ENCODE data around the gene NGEF. TPM values are rescaled to one million over a fixed set of nuclear protein-coding genes. Genes with fewer than 3 reads are reported as not detected.

The NGEF gene
- total and polyA plus RNA-seq, 2 donors from 2014 or later, result 4.8 to 5.3 TPM

GRCh38 chr2:232937278-232937906 lies 75.7 kb downstream of the NGEF start:
- TF ChIP-seq CTCF (IDR thresholded peaks at IDR 0.05; ENCODE audit: borderline replicate concordance, extremely low read depth, insufficient read depth), result no peak
- intact Hi-C loops (cut with DNase I), result no loop called here
- H3K9me3 ChIP-seq (ENCODE audit: control insufficient read depth in 2 of 3, insufficient read depth in 1 of 3, low read length in 3 of 3), result peaks cover 0 to 5% (median 0%) of the 10 kb centered on the region in 3 donors
- no peak overlapping the region for H3K27ac ChIP-seq (ENCODE audit: low read depth in 2 of 2, low read length in 2 of 2)
- H3K4me3 ChIP-seq (ENCODE audit: low read length in 3 of 3), result no peak overlapping the region
- H3K27me3 ChIP-seq (ENCODE audit: control insufficient read depth, insufficient read depth, low read length), result no peaks in the 10 kb centered on the region
- FAIRE-seq, result no peak
- no peak overlapping the region for H3K9ac ChIP-seq (ENCODE audit: low read length in 3 of 3)
- H3K4me1 ChIP-seq (ENCODE audit: control insufficient read depth in 2 of 3, insufficient read depth in 2 of 3, low read depth in 1 of 3, low read length in 3 of 3), result peaks cover 0 to 4% (median 0%) of the 10 kb centered on the region in 3 donors
- H3K36me3 ChIP-seq (ENCODE audit: control insufficient read depth in 2 of 3, insufficient read depth in 3 of 3, low read length in 3 of 3), result no peaks in the 10 kb centered on the region
- peak in 2 of 5 donors; percentile 19 to 39 for DNase-seq

GRCh38 chr2:232931636-232932035 lies 81.4 kb downstream of the NGEF start:
- Histone ChIP-seq H3K9ac (ENCODE audit: low read length in 3 of 3) (no peak overlapping the region), H3K4me1 (ENCODE audit: control insufficient read depth in 2 of 3, insufficient read depth in 2 of 3, low read depth in 1 of 3, low read length in 3 of 3) (peaks cover 0 to 2% (median 0%) of the 10 kb centered on the region in 3 donors), H3K36me3 (ENCODE audit: control insufficient read depth in 2 of 3, insufficient read depth in 3 of 3, low read length in 3 of 3) (no peaks in the 10 kb centered on the region), H3K27ac (ENCODE audit: low read depth in 2 of 2, low read length in 2 of 2) (no peak overlapping the region), H3K4me3 (ENCODE audit: low read length in 3 of 3) (no peak overlapping the region), H3K27me3 (ENCODE audit: control insufficient read depth, insufficient read depth, low read length) (peaks cover 4% of the 10 kb centered on the region), H3K9me3 (ENCODE audit: control insufficient read depth in 2 of 3, insufficient read depth in 1 of 3, low read length in 3 of 3) (no peaks in the 10 kb centered on the region)
- no peak for FAIRE-seq
- intact Hi-C loops (cut with DNase I), result no loop called here
- no peak for TF ChIP-seq CTCF (IDR thresholded peaks at IDR 0.05; ENCODE audit: borderline replicate concordance, extremely low read depth, insufficient read depth)
- DNase-seq, result no peak

DNA sequence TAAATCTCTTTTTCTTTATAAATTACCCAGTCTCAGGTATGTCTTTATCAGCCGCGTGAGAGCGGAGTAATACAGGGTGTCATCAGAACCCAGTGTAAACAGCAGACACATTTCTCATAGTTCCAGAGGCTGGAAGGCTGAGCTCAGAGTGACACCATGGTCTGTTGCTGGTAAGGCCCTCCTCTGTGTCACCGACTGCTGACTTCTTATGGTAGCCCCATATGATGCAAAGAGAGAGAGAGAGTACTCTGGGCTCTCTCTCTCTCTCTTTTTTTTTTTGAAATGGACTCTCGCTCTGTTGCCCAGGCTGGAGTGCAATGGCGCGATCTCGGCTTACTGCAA lies 83.0 kb downstream of the NGEF start:
- H3K4me3 ChIP-seq (ENCODE audit: low read length in 3 of 3), result no peak overlapping the region
- FAIRE-seq (no peak), DNase-seq (no peak)
- H3K27me3 ChIP-seq (ENCODE audit: control insufficient read depth, insufficient read depth, low read length), result peaks cover 19% of the 10 kb centered on the region
- no peak for TF ChIP-seq CTCF (IDR thresholded peaks at IDR 0.05; ENCODE audit: borderline replicate concordance, extremely low read depth, insufficient read depth)
- peaks cover 0 to 2% (median 0%) of the 10 kb centered on the region in 3 donors for H3K4me1 ChIP-seq (ENCODE audit: control insufficient read depth in 2 of 3, insufficient read depth in 2 of 3, low read depth in 1 of 3, low read length in 3 of 3)
- no peaks in the 10 kb centered on the region for H3K9me3 ChIP-seq (ENCODE audit: control insufficient read depth in 2 of 3, insufficient read depth in 1 of 3, low read length in 3 of 3)
- H3K27ac ChIP-seq (ENCODE audit: low read depth in 2 of 2, low read length in 2 of 2), result no peak overlapping the region
- no peak overlapping the region for H3K9ac ChIP-seq (ENCODE audit: low read length in 3 of 3)
- no peaks in the 10 kb centered on the region for H3K36me3 ChIP-seq (ENCODE audit: control insufficient read depth in 2 of 3, insufficient read depth in 3 of 3, low read length in 3 of 3)
- intact Hi-C loops (cut with DNase I), result no loop called here
